Ishikawa (cell line): ENCODE results near the gene TRPM3.

Experiments
- CEBPB ChIP-seq: IDR thresholded peaks from 2 replicates; pipeline ENCODE4 v1.6.1; 2012
- CREB1 ChIP-seq: IDR thresholded peaks from 2 replicates; pipeline ENCODE4 v1.6.1; 2012; ENCODE audit warnings: low read depth
- EGR1 ChIP-seq: IDR thresholded peaks from 2 replicates; pipeline ENCODE4 v1.6.1; 2012
- EP300 ChIP-seq: IDR thresholded peaks from 2 replicates; pipeline ENCODE4 v1.6.1; 2012; ENCODE audit warnings: borderline replicate concordance
- FOXM1 ChIP-seq: IDR thresholded peaks from 2 replicates; pipeline ENCODE4 v1.6.1; 2012; ENCODE audit warnings: low read depth, borderline replicate concordance
- MAX ChIP-seq: IDR thresholded peaks from 2 replicates; pipeline ENCODE4 v1.6.1; 2012
- NFIC ChIP-seq: IDR thresholded peaks from 2 replicates; pipeline ENCODE4 v1.6.1; 2012
- RAD21 ChIP-seq: IDR thresholded peaks from 2 replicates; pipeline ENCODE4 v1.6.1; 2012; ENCODE audit warnings: low read depth
- REST ChIP-seq: IDR thresholded peaks from 2 replicates; pipeline ENCODE4 v1.6.1; 2012; ENCODE audit warnings: low read depth, mild to moderate bottlenecking
- TAF1 ChIP-seq: IDR thresholded peaks from 2 replicates; pipeline ENCODE4 v1.6.1; 2012; ENCODE audit warnings: low read depth, mild to moderate bottlenecking
- TCF12 ChIP-seq: IDR thresholded peaks from 2 replicates; pipeline ENCODE4 v1.6.1; 2012; ENCODE audit warnings: low read depth
- TEAD4 ChIP-seq: IDR thresholded peaks from 2 replicates; pipeline ENCODE4 v1.6.1; 2012
- USF1 ChIP-seq: IDR thresholded peaks from 2 replicates; pipeline ENCODE4 v1.6.1; 2012
- YY1 ChIP-seq: IDR thresholded peaks from 2 replicates; pipeline ENCODE4 v1.6.1; 2012; ENCODE audit warnings: low read depth
- ZBTB7A ChIP-seq: IDR thresholded peaks from 2 replicates; pipeline ENCODE4 v1.6.1; 2012; ENCODE audit warnings: low read depth

The TRPM3 gene

GRCh38 chr9:70749066-70749465 is 372.4 kb downstream of the TRPM3 start:
- TF ChIP-seq FOXM1, result no peak
- no peak for TF ChIP-seq CEBPB
- no peak for TF ChIP-seq EP300
- TF ChIP-seq YY1, result no peak
- no peak for TF ChIP-seq USF1
- TF ChIP-seq RAD21, result no peak
- no peak for TF ChIP-seq CREB1
- TF ChIP-seq NFIC, result no peak
- TF ChIP-seq TCF12, result no peak
- TF ChIP-seq TAF1, result no peak
- no peak for TF ChIP-seq TEAD4
- no peak for TF ChIP-seq MAX
- TF ChIP-seq ZBTB7A, result no peak
- no peak for TF ChIP-seq EGR1
- no peak for TF ChIP-seq REST

- no peak for TF ChIP-seq REST
- TF ChIP-seq TEAD4, result no peak
- no peak for TF ChIP-seq ZBTB7A
- TF ChIP-seq EP300, result no peak
- TF ChIP-seq CEBPB, result no peak
- TF ChIP-seq TAF1, result no peak
- TF ChIP-seq YY1, result no peak
- no peak for TF ChIP-seq USF1
- TF ChIP-seq RAD21, result no peak
- no peak for TF ChIP-seq FOXM1
- TF ChIP-seq CREB1, result no peak
These were observed 374.1 kb downstream of the TRPM3 start for GRCh38 chr9:70747261-70747718.

- TF ChIP-seq NFIC (no peak), RAD21 (no peak), EP300 (no peak)
These were observed 374.7 kb downstream of the TRPM3 start for GRCh38 chr9:70746760-70747159.

DNA sequence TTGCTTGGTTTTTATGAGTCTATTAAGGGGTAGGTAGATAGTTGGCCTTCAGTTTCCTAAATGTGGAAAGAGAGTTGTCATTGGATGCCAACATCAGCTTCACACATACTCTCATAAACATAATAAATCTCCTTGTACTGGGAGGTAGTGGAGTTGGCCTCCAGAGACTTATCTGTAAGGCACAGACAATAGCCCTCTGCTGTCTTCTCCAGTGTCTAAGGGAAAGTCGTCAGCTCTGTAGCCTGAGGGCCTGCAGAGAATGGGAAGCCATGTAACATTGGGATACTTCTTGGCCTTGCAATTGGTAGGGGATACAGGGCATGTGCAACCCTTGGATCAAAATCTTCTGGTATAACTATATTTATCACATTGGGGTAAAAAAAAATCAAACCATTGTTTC is 375.1 kb downstream of the TRPM3 start:
- TF ChIP-seq RAD21 (no peak), ZBTB7A (no peak), TAF1 (no peak), TCF12 (no peak), EP300 (no peak)

- no peak for TF ChIP-seq EP300
- no peak for TF ChIP-seq EGR1
- no peak for TF ChIP-seq NFIC
- no peak for TF ChIP-seq REST
- no peak for TF ChIP-seq FOXM1
- no peak for TF ChIP-seq YY1
- no peak for TF ChIP-seq ZBTB7A
- no peak for TF ChIP-seq CREB1
- TF ChIP-seq TAF1, result no peak
- no peak for TF ChIP-seq RAD21
- no peak for TF ChIP-seq CEBPB
- no peak for TF ChIP-seq TEAD4
- TF ChIP-seq USF1, result no peak
- no peak for TF ChIP-seq TCF12
- no peak for TF ChIP-seq MAX
These were observed 420.3 kb downstream of the TRPM3 start for GRCh38 chr9:70701163-70701562.
